Neutrophil (primary cell): ENCODE measurements around the gene MRPL9.

ENCODE experiments used
- H3K27ac ChIP-seq: fragments of 200-600 bp; sonication (generic); 2 replicates; pipeline ENCODE4 v1.5.1; 2016; ENCODE audit warnings: mild to moderate bottlenecking, moderate library complexity
- H3K27me3 ChIP-seq: fragments of 200-600 bp; sonication (generic); 2 replicates; pipeline ENCODE4 v1.6.0; 2016; ENCODE audit warnings: mild to moderate bottlenecking
- H3K36me3 ChIP-seq: fragments of 200-600 bp; sonication (generic); 2 replicates; pipeline ENCODE4 v1.5.1; 2017
- H3K4me1 ChIP-seq, 2 experiments: fragments of 200-600 bp in 1 of 2; sonication (generic) in 1 of 2; 1 replicate in 1 of 2; 2 replicates in 1 of 2; pipeline versions ENCODE4 v1.5.1 to v1.6.1; 2013 to 2016; ENCODE audit warnings: low read depth in 1 of 2, low read length in 1 of 2, mild to moderate bottlenecking in 1 of 2, moderate library complexity in 1 of 2; ENCODE audit not compliant: control insufficient read depth in 1 of 2, insufficient read depth in 1 of 2
- H3K4me3 ChIP-seq, 2 experiments: fragments of 200-600 bp in 1 of 2; sonication (generic) in 1 of 2; 1 replicate in 1 of 2; 2 replicates in 1 of 2; pipeline ENCODE4 v1.5.1; 2013 to 2016; ENCODE audit warnings: low read depth in 1 of 2, low read length in 1 of 2, mild to moderate bottlenecking in 1 of 2, moderate library complexity in 1 of 2
- H3K9me3 ChIP-seq: fragments of 200-600 bp; sonication (generic); 2 replicates; pipeline ENCODE4 v1.5.1; 2016
- CTCF ChIP-seq: fragments of 200-600 bp; sonication (generic); IDR thresholded peaks from 2 replicates; pipeline ENCODE4 v1.5.1; 2016; ENCODE audit warnings: antibody characterized with exemption

The MRPL9 gene

DNA sequence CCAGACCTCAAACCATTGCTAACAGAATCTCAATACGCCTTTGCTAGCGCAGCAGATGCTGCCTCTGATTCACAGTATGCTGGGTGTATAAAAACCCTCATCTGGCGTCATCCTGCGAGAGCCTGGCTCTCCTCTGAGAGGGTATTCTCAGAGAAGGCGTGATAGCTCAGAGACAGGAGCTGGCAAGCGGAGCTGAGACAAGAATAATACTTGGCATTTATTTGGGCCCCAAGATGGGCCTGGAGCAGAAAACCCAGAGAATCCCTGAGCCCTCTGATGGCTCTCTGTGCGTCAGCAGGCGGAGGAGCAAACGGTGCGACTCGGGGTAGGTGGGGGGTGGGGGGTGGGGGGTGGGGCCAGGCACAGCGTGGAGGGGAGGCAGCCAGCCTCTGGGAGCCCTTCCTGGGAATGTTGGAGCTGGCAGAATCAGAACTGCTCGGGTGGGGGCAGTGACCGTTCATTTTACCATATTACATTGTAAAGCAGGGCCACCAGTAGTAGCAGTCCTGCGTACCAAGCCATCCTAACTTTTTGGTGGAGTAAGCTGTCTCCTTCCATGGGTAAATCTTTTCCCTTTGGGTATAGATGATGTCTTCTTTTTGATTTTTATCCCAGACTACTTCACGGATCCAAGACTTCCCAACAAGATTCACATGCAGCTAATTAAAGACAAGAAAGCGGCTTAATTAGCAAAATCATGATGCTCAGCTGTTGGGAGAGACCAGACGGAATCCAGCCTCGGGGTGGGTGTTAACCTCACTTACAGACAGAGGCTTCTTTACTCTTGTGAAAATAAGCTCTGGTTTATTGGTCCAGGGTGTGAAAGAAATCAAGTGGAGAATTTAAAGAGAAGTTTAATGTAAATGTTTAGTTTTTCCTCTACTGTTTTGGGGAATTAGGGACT, 34.9 kb downstream of the MRPL9 start:
- Histone ChIP-seq H3K27ac (no peak overlapping the region), H3K9me3 (no peaks in the 10 kb centered on the region), H3K4me1 (no peaks in the 10 kb centered on the region), H3K27me3 (peaks cover 98% of the 10 kb centered on the region), H3K36me3 (no peaks in the 10 kb centered on the region), H3K4me3 (no peak overlapping the region)
- no peak for TF ChIP-seq CTCF

- no peaks in the 10 kb centered on the region for H3K9me3 ChIP-seq
- H3K36me3 ChIP-seq = no peaks in the 10 kb centered on the region
- H3K4me3 ChIP-seq = no peak overlapping the region
- H3K27ac ChIP-seq = no peak overlapping the region
- H3K4me1 ChIP-seq = peaks cover 17 to 22% of the 10 kb centered on the region in 2 experiments
- TF ChIP-seq CTCF = no peak
- peaks cover 99% of the 10 kb centered on the region for H3K27me3 ChIP-seq
Measured at GRCh38 chr1:151723726-151724370, 39.4 kb downstream of the MRPL9 start.

DNA sequence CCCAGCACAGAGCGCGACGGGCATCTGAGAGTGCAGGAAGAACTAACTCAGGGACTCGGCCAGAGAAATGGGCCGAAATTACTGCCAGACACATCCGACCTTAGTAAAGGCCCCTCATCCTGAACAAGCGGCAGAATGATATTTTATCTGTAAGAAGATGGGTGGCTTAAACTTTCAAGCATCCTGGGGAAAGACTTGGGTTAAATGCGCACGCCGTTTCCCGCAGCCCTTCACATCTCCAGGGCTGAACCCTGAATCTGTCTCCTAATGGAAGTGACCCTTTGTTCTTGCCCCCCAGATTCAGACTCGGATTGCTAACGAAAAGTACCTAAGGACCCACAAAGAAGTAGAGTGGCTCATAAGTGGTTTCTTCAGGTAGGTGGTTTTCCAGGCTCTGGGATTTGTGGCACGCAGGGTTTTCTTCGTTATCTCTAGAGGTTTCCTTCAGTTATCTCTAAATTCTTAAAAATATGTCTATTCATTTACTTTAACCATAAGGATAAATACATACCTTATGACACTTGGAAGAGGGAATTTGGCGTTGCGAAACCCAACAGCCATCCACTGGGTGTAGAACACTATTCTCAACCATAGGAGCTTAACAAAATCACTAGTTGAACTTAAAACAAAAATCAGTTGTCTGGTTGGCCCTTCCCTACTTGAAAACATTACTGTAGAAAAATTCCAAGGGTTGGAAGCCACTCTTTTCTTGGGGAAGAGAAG, 41.3 kb downstream of the MRPL9 start:
- peaks cover 99% of the 10 kb centered on the region for H3K27me3 ChIP-seq
- H3K9me3 ChIP-seq = no peaks in the 10 kb centered on the region
- no peaks in the 10 kb centered on the region for H3K36me3 ChIP-seq
- peak overlapping the region; percentile 50 to 71 for H3K4me3 ChIP-seq
- no peak for TF ChIP-seq CTCF
- peaks cover 17 to 22% of the 10 kb centered on the region in 2 experiments for H3K4me1 ChIP-seq
- H3K27ac ChIP-seq = no peak overlapping the region

DNA sequence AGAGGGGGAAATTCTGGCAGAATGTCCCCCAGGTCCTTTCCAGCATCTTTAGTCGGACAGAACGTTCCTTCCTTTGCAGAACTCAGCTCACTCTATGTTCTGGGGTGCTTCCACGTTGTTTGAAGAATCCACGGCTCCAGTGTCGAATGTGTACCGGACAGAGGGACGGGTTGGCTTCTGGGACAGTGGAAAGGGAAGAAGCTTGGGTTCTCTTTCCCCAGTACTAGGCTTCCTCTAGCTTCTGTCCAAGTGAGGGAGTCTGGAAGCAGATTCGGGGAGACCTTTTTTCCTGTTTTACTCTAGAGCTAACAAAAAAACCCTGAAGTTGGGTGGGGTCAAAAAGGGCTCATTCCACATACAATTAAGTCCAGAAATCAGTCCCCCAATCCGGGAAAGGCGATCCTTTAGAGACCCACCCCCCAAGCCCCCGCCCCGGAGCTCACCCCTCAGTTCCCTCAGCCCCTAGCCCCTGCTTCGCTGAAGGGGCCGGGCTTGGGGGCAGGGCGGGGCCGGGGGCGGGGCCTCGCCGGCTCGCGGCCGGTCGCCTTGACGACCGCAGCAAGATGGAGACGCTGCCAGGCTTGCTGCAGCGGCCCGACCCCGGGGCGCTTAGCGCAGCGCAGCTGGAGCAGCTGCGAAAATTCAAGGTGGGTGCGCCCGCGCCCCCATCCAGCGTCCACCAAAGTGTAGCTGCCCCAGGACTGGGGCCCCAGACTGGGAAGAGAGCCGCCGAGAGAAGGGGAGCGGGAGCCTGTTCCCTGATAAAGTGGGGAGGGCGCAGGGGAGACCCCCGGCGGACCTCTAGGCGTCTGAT, 42.1 kb downstream of the MRPL9 start, which contains the start of gene RIIAD1:
TSS of gene RIIAD1 (plus strand) at position 549 of the 814 bp plus-strand sequence. CDS start at position 564, 15 bp downstream.
- Histone ChIP-seq H3K27me3 (peaks cover 99% of the 10 kb centered on the region), H3K4me1 (peaks cover 17 to 22% of the 10 kb centered on the region in 2 experiments), H3K9me3 (no peaks in the 10 kb centered on the region), H3K27ac (peak within 1 kb of the TSS; percentile 56), H3K4me3 (peak within 1 kb of the TSS; percentile 50 to 71), H3K36me3 (no peaks in the 10 kb centered on the region)
- no peak for TF ChIP-seq CTCF

DNA sequence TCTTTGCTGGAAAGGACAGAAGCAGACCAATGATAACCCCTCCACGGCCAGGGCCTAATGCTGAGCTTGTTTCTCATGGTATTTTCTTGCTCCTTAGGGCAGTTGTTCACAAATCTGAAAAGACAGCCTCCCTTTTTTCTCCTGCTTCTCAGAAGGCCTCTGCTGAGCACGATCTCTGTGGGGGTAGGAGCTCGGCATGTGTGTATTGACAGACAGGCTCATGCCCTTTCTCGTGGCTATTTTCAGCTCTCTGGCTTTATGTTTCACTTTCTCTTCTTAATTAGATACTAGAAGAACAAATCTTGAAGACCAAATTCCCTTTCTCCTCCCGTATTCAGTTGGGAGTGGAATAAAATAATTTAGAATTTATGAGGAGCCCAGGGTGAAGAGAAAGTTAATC, 42.7 kb downstream of the MRPL9 start:
- Histone ChIP-seq H3K9me3 (no peaks in the 10 kb centered on the region), H3K27me3 (peaks cover 99% of the 10 kb centered on the region), H3K27ac (peak overlapping the region; percentile 56), H3K36me3 (no peaks in the 10 kb centered on the region), H3K4me1 (peaks cover 17 to 22% of the 10 kb centered on the region in 2 experiments), H3K4me3 (peak overlapping the region; percentile 37 to 71)
- no peak for TF ChIP-seq CTCF
